ENCODE measurements around the gene PRPF38B. TPM values are rescaled to one million over a fixed set of nuclear protein-coding genes. Genes with fewer than 3 reads are reported as not detected.

The PRPF38B gene
- total RNA-seq, 1 experiment from 2014 or later: 46.4 TPM

DNA sequence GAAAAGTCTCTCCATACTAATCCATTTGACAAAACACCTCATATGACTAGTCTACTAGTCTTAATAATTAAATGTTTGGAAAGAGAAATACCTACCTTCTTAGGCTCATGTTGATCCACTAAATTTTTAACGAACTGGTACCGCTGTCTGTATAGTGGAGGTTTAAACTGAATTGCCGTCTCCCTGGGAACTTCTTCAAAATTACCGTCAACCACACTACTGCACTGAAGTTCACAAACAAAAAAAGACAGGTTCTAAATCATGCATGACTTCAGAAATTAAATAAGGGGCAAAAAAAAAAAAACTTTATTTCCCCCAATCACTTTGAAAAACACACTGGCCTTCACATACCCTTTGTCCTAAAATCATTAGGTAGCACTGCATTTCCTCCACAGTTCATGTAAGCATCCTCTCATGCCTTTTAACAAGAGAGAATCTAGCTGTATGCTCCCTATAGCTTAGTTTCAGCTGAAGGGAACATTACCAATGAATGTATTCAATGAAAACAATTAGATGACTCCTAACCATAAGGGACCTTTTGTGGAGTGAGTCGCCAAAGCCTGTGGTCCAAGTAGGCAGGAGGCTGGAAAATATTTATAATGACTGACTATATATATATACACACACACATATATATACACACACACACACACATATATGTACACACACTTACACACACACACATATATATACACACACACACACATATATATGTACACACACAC lies 34.6 kb upstream of the PRPF38B start:
- BruUV-seq (replicated peaks): no TSS peak
- no peaks in the 10 kb centered on the region for H3K9me3 ChIP-seq (ENCODE audit: control insufficient read depth in 1 of 2, insufficient read depth in 1 of 2, low read depth in 1 of 2, low read length in 2 of 2)
- H3K9me2 ChIP-seq (ENCODE audit: insufficient read depth): no peaks in the 10 kb centered on the region
- ATAC-seq (no peak), DNase-seq (ENCODE audit: low read depth, low spot score) (no peak)
- H3K79me2 ChIP-seq (ENCODE audit: insufficient read depth, low read length): no peaks in the 10 kb centered on the region
- 0 out of 2 replicates have a peak, but pooled peaks cover 4% of the 10 kb centered on the region for H3K27me3 ChIP-seq (ENCODE audit: insufficient read depth, low read length)
- no peak overlapping the region for H3K9ac ChIP-seq (ENCODE audit: low read length)
- ChIA-PET POLR2A (no interaction called here), RAD21 (ENCODE audit: low non-redundant PET in 1 of 2, low total read pairs in 2 of 2, uncharacterized antibody in 2 of 2, unreplicated experiment in 2 of 2) (no interaction called here), CTCF (no interaction called here)
- no peak overlapping the region for H2AFZ ChIP-seq (ENCODE audit: low read depth, low read length, poor library complexity, severe bottlenecking)
- H3K36me3 ChIP-seq (ENCODE audit: control insufficient read depth in 1 of 2, insufficient read depth in 2 of 2, low read length in 2 of 2): no peaks in the 10 kb centered on the region
- intact Hi-C loops (cut with micrococcal nuclease): no loop called here
- no peak for TF ChIP-seq ZBTB33 (IDR thresholded peaks at IDR 0.05; ENCODE audit: extremely low read depth, insufficient replicate concordance, low read length)
- TF ChIP-seq TCF7L2 (IDR thresholded peaks at IDR 0.05; ENCODE audit: borderline replicate concordance, extremely low read depth, insufficient read depth, insufficient read length): no peak
- no peak for TF ChIP-seq SRF (IDR thresholded peaks at IDR 0.05; ENCODE audit: low read depth)
- TF ChIP-seq, protein P1, sequence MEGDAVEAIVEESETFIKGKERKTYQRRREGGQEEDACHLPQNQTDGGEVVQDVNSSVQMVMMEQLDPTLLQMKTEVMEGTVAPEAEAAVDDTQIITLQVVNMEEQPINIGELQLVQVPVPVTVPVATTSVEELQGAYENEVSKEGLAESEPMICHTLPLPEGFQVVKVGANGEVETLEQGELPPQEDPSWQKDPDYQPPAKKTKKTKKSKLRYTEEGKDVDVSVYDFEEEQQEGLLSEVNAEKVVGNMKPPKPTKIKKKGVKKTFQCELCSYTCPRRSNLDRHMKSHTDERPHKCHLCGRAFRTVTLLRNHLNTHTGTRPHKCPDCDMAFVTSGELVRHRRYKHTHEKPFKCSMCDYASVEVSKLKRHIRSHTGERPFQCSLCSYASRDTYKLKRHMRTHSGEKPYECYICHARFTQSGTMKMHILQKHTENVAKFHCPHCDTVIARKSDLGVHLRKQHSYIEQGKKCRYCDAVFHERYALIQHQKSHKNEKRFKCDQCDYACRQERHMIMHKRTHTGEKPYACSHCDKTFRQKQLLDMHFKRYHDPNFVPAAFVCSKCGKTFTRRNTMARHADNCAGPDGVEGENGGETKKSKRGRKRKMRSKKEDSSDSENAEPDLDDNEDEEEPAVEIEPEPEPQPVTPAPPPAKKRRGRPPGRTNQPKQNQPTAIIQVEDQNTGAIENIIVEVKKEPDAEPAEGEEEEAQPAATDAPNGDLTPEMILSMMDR (IDR thresholded peaks at IDR 0.05 in 2 of 3, conservative IDR thresholded peaks at IDR 0.05 in 1 of 3; ENCODE audit: borderline replicate concordance in 1 of 3, insufficient read depth in 1 of 3, low read depth in 2 of 3, low read length in 2 of 3): no peak
- no peak for TF ChIP-seq FOSL1 (IDR thresholded peaks at IDR 0.05; ENCODE audit: low read depth)
- TF ChIP-seq EZH2phosphoT487 (IDR thresholded peaks at IDR 0.05; ENCODE audit: borderline replicate concordance): no peak
- TF ChIP-seq, protein P2, sequence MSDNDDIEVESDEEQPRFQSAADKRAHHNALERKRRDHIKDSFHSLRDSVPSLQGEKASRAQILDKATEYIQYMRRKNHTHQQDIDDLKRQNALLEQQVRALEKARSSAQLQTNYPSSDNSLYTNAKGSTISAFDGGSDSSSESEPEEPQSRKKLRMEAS (IDR thresholded peaks at IDR 0.05): no peak
- TF ChIP-seq CBX3 (IDR thresholded peaks at IDR 0.05; ENCODE audit: low read depth): no peak
- no peak for TF ChIP-seq SIN3A (IDR thresholded peaks at IDR 0.05; ENCODE audit: low read depth)
- TF ChIP-seq, protein P3, sequence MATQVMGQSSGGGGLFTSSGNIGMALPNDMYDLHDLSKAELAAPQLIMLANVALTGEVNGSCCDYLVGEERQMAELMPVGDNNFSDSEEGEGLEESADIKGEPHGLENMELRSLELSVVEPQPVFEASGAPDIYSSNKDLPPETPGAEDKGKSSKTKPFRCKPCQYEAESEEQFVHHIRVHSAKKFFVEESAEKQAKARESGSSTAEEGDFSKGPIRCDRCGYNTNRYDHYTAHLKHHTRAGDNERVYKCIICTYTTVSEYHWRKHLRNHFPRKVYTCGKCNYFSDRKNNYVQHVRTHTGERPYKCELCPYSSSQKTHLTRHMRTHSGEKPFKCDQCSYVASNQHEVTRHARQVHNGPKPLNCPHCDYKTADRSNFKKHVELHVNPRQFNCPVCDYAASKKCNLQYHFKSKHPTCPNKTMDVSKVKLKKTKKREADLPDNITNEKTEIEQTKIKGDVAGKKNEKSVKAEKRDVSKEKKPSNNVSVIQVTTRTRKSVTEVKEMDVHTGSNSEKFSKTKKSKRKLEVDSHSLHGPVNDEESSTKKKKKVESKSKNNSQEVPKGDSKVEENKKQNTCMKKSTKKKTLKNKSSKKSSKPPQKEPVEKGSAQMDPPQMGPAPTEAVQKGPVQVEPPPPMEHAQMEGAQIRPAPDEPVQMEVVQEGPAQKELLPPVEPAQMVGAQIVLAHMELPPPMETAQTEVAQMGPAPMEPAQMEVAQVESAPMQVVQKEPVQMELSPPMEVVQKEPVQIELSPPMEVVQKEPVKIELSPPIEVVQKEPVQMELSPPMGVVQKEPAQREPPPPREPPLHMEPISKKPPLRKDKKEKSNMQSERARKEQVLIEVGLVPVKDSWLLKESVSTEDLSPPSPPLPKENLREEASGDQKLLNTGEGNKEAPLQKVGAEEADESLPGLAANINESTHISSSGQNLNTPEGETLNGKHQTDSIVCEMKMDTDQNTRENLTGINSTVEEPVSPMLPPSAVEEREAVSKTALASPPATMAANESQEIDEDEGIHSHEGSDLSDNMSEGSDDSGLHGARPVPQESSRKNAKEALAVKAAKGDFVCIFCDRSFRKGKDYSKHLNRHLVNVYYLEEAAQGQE (IDR thresholded peaks at IDR 0.05; ENCODE audit: low read depth): no peak
- no peak for TF ChIP-seq ELF1 (IDR thresholded peaks at IDR 0.05; ENCODE audit: borderline replicate concordance, low read depth)
- no peak for TF ChIP-seq YY1 (IDR thresholded peaks at IDR 0.05; ENCODE audit: extremely low read depth, insufficient replicate concordance, low read depth, low read length)
- TF ChIP-seq ATF3 (IDR thresholded peaks at IDR 0.05): no peak
- no peak for TF ChIP-seq ZFX (IDR thresholded peaks at IDR 0.05)
- TF ChIP-seq EZH2 (IDR thresholded peaks at IDR 0.05): no peak
- no peak for TF ChIP-seq POLR2A (IDR thresholded peaks at IDR 0.05; ENCODE audit: borderline replicate concordance, extremely low read depth, insufficient read depth, insufficient read length)
- no peak for TF ChIP-seq ZNF274 (IDR thresholded peaks at IDR 0.05; ENCODE audit: low read depth, low read length)
- no peak for TF ChIP-seq JUND (IDR thresholded peaks at IDR 0.05)
- no peak overlapping the region for H3K4me3 ChIP-seq (replicated peaks in 1 of 2; ENCODE audit: low read depth in 1 of 2, low read length in 2 of 2)
- H3K4me1 ChIP-seq (ENCODE audit: control insufficient read depth in 1 of 2, insufficient read depth in 2 of 2, low read length in 2 of 2): no peaks in the 10 kb centered on the region
- H3K27ac ChIP-seq (ENCODE audit: low read depth, low read length): no peak overlapping the region
- H3K4me2 ChIP-seq (ENCODE audit: low read length): no peak overlapping the region
- no peaks in the 10 kb centered on the region for H4K20me1 ChIP-seq (ENCODE audit: insufficient read depth)
